HepG2 (cell line): ENCODE results near the gene PIK3C2B. TPM values are rescaled to one million over a fixed set of nuclear protein-coding genes. Genes with fewer than 3 reads are reported as not detected.

Experiments used
- BRCA1 ChIP-seq: sonication (generic); formaldehyde crosslinking; IDR thresholded peaks from 2 replicates; pipeline ENCODE4 v1.4.0; 2020; ENCODE audit warnings: missing genetic modification reagents
- ETV5 ChIP-seq: IDR thresholded peaks from 2 replicates; pipeline ENCODE4 v1.6.1; 2018; ENCODE audit warnings: missing biosample characterization, missing genetic modification reagents, inconsistent platforms, borderline replicate concordance
- HMGA1 ChIP-seq: sonication (generic); formaldehyde crosslinking; conservative IDR thresholded peaks from 2 replicates; pipeline ENCODE4 v1.4.0; 2020; ENCODE audit warnings: missing genetic modification reagents
- HNF1B ChIP-seq: sonication (generic); formaldehyde crosslinking; IDR thresholded peaks from 2 replicates; pipeline ENCODE4 v1.5.1; 2020; ENCODE audit warnings: mild to moderate bottlenecking, moderate library complexity, missing genetic modification reagents
- KDM5B ChIP-seq: sonication (generic); formaldehyde crosslinking; IDR thresholded peaks from 2 replicates; pipeline ENCODE4 v1.4.0; 2020; ENCODE audit warnings: missing genetic modification reagents, mild to moderate bottlenecking, borderline replicate concordance
- KDM6A ChIP-seq: IDR thresholded peaks from 2 replicates; pipeline ENCODE4 v1.6.1; 2016; ENCODE audit warnings: low read depth
- LCORL ChIP-seq, 2 experiments: fragments of 450-650 bp in 1 of 2; sonication (generic) in 1 of 2; formaldehyde crosslinking in 1 of 2; IDR thresholded peaks; 2 replicates each; pipeline versions ENCODE4 v1.5.0 to v1.6.1; 2017 to 2020; ENCODE audit warnings: antibody characterized with exemption in 1 of 2, missing genetic modification reagents in 1 of 2
- NAIF1 ChIP-seq: sonication (generic); formaldehyde crosslinking; IDR thresholded peaks from 2 replicates; pipeline ENCODE4 v1.5.0; 2020; ENCODE audit warnings: mild to moderate bottlenecking, missing genetic modification reagents, borderline replicate concordance
- SRSF1 ChIP-seq: fragments of 200-400 bp; formaldehyde crosslinking; optimal IDR thresholded peaks from 2 replicates; pipeline ENCODE3; 2017; ENCODE audit warnings: mild to moderate bottlenecking, low read depth, low read length, moderate library complexity
- TBL1XR1 ChIP-seq: fragments of 150-350 bp; IDR thresholded peaks from 2 replicates; pipeline ENCODE4 v1.6.1; 2014; ENCODE audit warnings: borderline replicate concordance, low read length; ENCODE audit not compliant: partially characterized antibody
- ZNF207 ChIP-seq: fragments of 450-650 bp; IDR thresholded peaks from 2 replicates; pipeline ENCODE4 v1.6.1; 2016; ENCODE audit warnings: antibody characterized with exemption, borderline replicate concordance
- ZNF230 ChIP-seq: sonication (generic); formaldehyde crosslinking; IDR thresholded peaks from 2 replicates; pipeline ENCODE4 v1.4.0; 2020; ENCODE audit warnings: mild to moderate bottlenecking, missing genetic modification reagents
- ZNF441 ChIP-seq: sonication (generic); formaldehyde crosslinking; IDR thresholded peaks from 2 replicates; pipeline ENCODE4 v1.7.0; 2021; ENCODE audit warnings: missing genetic modification reagents, borderline replicate concordance
- ZNF629 ChIP-seq: sonication (generic); formaldehyde crosslinking; conservative IDR thresholded peaks from 2 replicates; pipeline ENCODE4 v1.5.0; 2020; ENCODE audit warnings: missing genetic modification reagents
- ZNF703 ChIP-seq: sonication (generic); formaldehyde crosslinking; IDR thresholded peaks from 2 replicates; pipeline ENCODE4 v1.5.1; 2020; ENCODE audit warnings: missing genetic modification reagents, mild to moderate bottlenecking, moderate library complexity, borderline replicate concordance
- polyA plus RNA-seq, 8 experiments: library from polyadenylated mRNA; depleted of rRNA in 3 of 8; stranded (reverse) in 7 of 8; unstranded in 1 of 8; fragments of >200 nt; fragmentation: Illumina TruSeq in 4 of 8; extraction: Trizol in 4 of 8; gene quantifications; 2 replicates each; pipeline versions ENCODE4 v1.2.1 to v1.2.3, GENCODE V29; 2011 to 2016; ENCODE audit warnings: low read depth in 4 of 8, missing spikeins in 1 of 8, mixed read lengths in 1 of 8; ENCODE audit not compliant: insufficient read depth in 1 of 8
- total RNA-seq, 5 experiments: library from RNA; depleted of rRNA; stranded (reverse); fragments of >200 nt; fragmentation: Illumina TruSeq; extraction: Trizol; gene quantifications; 2 replicates each; pipeline ENCODE4 v1.2.3, GENCODE V29; 2016; ENCODE audit warnings: low read depth in 1 of 5
- TF ChIP-seq, protein P1 (sequence below), 2 experiments: IDR thresholded peaks; 2 replicates each; pipeline ENCODE4 v1.6.1; 2011 to 2012; ENCODE audit warnings: low read length in 2 of 2, borderline replicate concordance in 1 of 2, low read depth in 1 of 2, mild to moderate bottlenecking in 1 of 2, moderate library complexity in 1 of 2
- TF ChIP-seq, protein P2 (sequence below): sonication (generic); formaldehyde crosslinking; IDR thresholded peaks from 2 replicates; pipeline ENCODE4 v1.9.0; 2021; ENCODE audit warnings: mild to moderate bottlenecking, missing genetic modification reagents

PIK3C2B gene
- total and polyA plus RNA-seq, 2 of the 13 experiments (the other 11 are each of a cell fraction or from before 2014, with no cell fraction given) = 3.4 to 4.5 TPM

DNA sequence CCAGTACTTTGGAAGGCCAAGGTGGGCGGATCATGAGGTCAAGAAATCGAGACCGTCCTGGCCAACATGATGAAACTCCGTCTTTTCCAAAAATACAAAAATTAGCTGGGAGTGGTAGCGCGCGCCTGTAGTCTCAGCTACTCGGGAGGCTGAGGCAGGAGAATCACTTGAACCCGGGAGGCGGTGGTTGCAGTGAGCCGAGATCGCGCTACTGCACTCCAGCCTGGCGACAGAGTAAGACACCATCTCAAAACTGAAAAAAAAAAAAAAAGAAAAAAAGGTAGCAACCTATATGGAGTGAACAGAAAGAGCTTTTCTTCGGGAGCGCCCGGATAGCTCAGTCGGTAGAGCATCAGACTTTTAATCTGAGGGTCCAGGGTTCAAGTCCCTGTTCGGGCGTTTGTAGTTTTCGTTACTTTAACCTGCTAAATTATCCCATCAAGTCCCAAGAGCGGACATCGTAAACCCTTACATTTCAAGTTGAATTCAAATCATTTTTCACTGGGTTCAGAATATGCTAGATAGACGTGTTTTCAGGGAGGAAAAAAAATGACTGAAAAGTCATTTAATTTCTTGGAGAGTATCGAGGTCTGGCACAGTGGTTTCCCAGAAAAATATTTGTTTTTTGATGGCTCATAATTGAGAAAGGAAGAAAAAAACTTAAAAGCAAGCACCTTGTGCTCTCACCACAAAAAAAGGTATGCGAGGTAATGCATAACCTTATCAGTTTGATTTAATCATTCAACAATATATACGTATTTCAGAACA is 11.8 kb upstream of the PIK3C2B start (continued):
- TF ChIP-seq, protein P1, sequence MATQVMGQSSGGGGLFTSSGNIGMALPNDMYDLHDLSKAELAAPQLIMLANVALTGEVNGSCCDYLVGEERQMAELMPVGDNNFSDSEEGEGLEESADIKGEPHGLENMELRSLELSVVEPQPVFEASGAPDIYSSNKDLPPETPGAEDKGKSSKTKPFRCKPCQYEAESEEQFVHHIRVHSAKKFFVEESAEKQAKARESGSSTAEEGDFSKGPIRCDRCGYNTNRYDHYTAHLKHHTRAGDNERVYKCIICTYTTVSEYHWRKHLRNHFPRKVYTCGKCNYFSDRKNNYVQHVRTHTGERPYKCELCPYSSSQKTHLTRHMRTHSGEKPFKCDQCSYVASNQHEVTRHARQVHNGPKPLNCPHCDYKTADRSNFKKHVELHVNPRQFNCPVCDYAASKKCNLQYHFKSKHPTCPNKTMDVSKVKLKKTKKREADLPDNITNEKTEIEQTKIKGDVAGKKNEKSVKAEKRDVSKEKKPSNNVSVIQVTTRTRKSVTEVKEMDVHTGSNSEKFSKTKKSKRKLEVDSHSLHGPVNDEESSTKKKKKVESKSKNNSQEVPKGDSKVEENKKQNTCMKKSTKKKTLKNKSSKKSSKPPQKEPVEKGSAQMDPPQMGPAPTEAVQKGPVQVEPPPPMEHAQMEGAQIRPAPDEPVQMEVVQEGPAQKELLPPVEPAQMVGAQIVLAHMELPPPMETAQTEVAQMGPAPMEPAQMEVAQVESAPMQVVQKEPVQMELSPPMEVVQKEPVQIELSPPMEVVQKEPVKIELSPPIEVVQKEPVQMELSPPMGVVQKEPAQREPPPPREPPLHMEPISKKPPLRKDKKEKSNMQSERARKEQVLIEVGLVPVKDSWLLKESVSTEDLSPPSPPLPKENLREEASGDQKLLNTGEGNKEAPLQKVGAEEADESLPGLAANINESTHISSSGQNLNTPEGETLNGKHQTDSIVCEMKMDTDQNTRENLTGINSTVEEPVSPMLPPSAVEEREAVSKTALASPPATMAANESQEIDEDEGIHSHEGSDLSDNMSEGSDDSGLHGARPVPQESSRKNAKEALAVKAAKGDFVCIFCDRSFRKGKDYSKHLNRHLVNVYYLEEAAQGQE (IDR thresholded peaks at IDR 0.05; ENCODE audit: borderline replicate concordance in 1 of 2, low read depth in 1 of 2, low read length in 2 of 2) = 0 out of 4 replicates have a peak, but pooled peaks of 1 of the 2 experiments have one; percentile 36
- TF ChIP-seq, protein P2, sequence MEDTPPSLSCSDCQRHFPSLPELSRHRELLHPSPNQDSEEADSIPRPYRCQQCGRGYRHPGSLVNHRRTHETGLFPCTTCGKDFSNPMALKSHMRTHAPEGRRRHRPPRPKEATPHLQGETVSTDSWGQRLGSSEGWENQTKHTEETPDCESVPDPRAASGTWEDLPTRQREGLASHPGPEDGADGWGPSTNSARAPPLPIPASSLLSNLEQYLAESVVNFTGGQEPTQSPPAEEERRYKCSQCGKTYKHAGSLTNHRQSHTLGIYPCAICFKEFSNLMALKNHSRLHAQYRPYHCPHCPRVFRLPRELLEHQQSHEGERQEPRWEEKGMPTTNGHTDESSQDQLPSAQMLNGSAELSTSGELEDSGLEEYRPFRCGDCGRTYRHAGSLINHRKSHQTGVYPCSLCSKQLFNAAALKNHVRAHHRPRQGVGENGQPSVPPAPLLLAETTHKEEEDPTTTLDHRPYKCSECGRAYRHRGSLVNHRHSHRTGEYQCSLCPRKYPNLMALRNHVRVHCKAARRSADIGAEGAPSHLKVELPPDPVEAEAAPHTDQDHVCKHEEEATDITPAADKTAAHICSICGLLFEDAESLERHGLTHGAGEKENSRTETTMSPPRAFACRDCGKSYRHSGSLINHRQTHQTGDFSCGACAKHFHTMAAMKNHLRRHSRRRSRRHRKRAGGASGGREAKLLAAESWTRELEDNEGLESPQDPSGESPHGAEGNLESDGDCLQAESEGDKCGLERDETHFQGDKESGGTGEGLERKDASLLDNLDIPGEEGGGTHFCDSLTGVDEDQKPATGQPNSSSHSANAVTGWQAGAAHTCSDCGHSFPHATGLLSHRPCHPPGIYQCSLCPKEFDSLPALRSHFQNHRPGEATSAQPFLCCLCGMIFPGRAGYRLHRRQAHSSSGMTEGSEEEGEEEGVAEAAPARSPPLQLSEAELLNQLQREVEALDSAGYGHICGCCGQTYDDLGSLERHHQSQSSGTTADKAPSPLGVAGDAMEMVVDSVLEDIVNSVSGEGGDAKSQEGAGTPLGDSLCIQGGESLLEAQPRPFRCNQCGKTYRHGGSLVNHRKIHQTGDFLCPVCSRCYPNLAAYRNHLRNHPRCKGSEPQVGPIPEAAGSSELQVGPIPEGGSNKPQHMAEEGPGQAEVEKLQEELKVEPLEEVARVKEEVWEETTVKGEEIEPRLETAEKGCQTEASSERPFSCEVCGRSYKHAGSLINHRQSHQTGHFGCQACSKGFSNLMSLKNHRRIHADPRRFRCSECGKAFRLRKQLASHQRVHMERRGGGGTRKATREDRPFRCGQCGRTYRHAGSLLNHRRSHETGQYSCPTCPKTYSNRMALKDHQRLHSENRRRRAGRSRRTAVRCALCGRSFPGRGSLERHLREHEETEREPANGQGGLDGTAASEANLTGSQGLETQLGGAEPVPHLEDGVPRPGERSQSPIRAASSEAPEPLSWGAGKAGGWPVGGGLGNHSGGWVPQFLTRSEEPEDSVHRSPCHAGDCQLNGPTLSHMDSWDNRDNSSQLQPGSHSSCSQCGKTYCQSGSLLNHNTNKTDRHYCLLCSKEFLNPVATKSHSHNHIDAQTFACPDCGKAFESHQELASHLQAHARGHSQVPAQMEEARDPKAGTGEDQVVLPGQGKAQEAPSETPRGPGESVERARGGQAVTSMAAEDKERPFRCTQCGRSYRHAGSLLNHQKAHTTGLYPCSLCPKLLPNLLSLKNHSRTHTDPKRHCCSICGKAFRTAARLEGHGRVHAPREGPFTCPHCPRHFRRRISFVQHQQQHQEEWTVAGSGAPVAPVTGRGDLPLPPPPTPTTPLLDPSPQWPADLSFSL (CRISPR knock-in tag) = no peak
- no peak for TF ChIP-seq ZNF703 (CRISPR knock-in tag)
- no peak for TF ChIP-seq LCORL (IDR thresholded peaks at IDR 0.05)
- no peak; the same call in 1 of the 2 replicates for TF ChIP-seq LCORL (CRISPR knock-in tag; IDR thresholded peaks at IDR 0.05)
- no peak for TF ChIP-seq HMGA1 (CRISPR knock-in tag)
- TF ChIP-seq BRCA1 (CRISPR knock-in tag) = no peak
- no peak for TF ChIP-seq SRSF1
- TF ChIP-seq KDM5B = no peak
- TF ChIP-seq ETV5 = no peak
- no peak for TF ChIP-seq ZNF629 (CRISPR knock-in tag)
- no peak for TF ChIP-seq ZNF230 (CRISPR knock-in tag)
- TF ChIP-seq HNF1B = no peak
- no peak for TF ChIP-seq ZNF207
- 0 out of 2 replicates have a peak, but pooled peaks have one; percentile 7 for TF ChIP-seq KDM6A
- TF ChIP-seq TBL1XR1 = no peak
- TF ChIP-seq ZNF441 (CRISPR knock-in tag) = no peak
- no peak for TF ChIP-seq NAIF1 (CRISPR knock-in tag)
